HCT116 (cell line): ENCODE data around the gene KRT6C. TPM values are rescaled to one million over a fixed set of nuclear protein-coding genes. Genes with fewer than 3 reads are reported as not detected.

ENCODE experiments used
- ATAC-seq: fragments of 200-7000 bp; cut with Tn5 transposase; 2 replicates; pipeline ENCODE4 v1.9.1; 2020; ENCODE audit warnings: mild to moderate bottlenecking, moderate library complexity
- BruUV-seq: library from RNA; stranded (reverse); fragments of 400-500 nt; replicated peaks from 2 replicates; lab custom pipeline; 2021; lab: Mats Ljungman, UMichigan
- CTCF ChIA-PET: fragments of 300-600 bp; sonication (Branson Sonifier 250); formaldehyde crosslinking; loops from one replicate; lab custom pipeline; 2021; ENCODE audit warnings: antibody characterized with exemption; lab: Charles Lee
- POLR2A ChIA-PET: fragments of 300-600, 350-600 bp; sonication (Branson Sonifier 250); formaldehyde crosslinking; loops from one replicate; lab custom pipeline; 2021; ENCODE audit warnings: antibody characterized with exemption; lab: Charles Lee
- RAD21 ChIA-PET, 2 experiments: fragments of 300-600 bp; sonication (Branson Sonifier 250); formaldehyde crosslinking; loops; one replicate each; lab custom pipeline; 2023; ENCODE audit warnings: low total read pairs in 2 of 2; ENCODE audit not compliant: uncharacterized antibody in 2 of 2, unreplicated experiment in 2 of 2, low non-redundant PET in 1 of 2; lab: Charles Lee
- DNase-seq: peaks from one replicate; pipeline ENCODE4 v3.0.0-alpha.2; 2010; ENCODE audit warnings: low read depth, low spot score
- H2AFZ ChIP-seq: fragments of 200-600 bp; shearing (Covaris generic), sonication (generic); 2 replicates; pipeline ENCODE4 v1.6.1; 2017; ENCODE audit warnings: low read depth, mixed run types, mixed read lengths, antibody characterized with exemption, low read length; ENCODE audit not compliant: poor library complexity, severe bottlenecking
- H3K27ac ChIP-seq: 2 replicates; pipeline ENCODE4 v1.5.1; 2012; ENCODE audit warnings: low read depth, low read length
- H3K27me3 ChIP-seq: fragments of 200-600 bp; sonication (generic); 2 replicates; pipeline ENCODE4 v1.6.1; 2016; ENCODE audit warnings: mixed run types, low read length, mixed read lengths; ENCODE audit not compliant: insufficient read depth
- H3K36me3 ChIP-seq, 2 experiments: fragments of 200-500 bp in 1 of 2; fragments of 200-600 bp in 1 of 2; sonication (Bioruptor generic) in 1 of 2; sonication (generic) in 1 of 2; 2 replicates each; pipeline versions ENCODE4 v1.5.1 to v1.6.1; 2014 to 2016; ENCODE audit warnings: low read length in 2 of 2, inconsistent platforms in 1 of 2, mixed read lengths in 1 of 2, mixed run types in 1 of 2; ENCODE audit not compliant: insufficient read depth in 2 of 2, control insufficient read depth in 1 of 2
- H3K4me1 ChIP-seq, 2 experiments: fragments of 200-600 bp in 1 of 2; sonication (generic) in 1 of 2; 2 replicates each; pipeline versions ENCODE4 v1.5.1 to v1.6.1; 2012 to 2017; ENCODE audit warnings: low read length in 2 of 2, inconsistent platforms in 1 of 2, mild to moderate bottlenecking in 1 of 2, mixed read lengths in 1 of 2, mixed run types in 1 of 2, moderate library complexity in 1 of 2; ENCODE audit not compliant: insufficient read depth in 2 of 2, control insufficient read depth in 1 of 2
- H3K4me2 ChIP-seq: fragments of 200-600 bp; sonication (generic); 2 replicates; pipeline ENCODE4 v1.6.1; 2017; ENCODE audit warnings: mixed run types, low read length, mixed read lengths
- H3K4me3 ChIP-seq, 2 experiments: fragments of 200-600 bp in 1 of 2; sonication (generic) in 1 of 2; replicated peaks in 1 of 2; 2 replicates each; pipeline ENCODE4 v1.5.1; 2011 to 2016; ENCODE audit warnings: low read length in 2 of 2, control low read depth in 1 of 2, low read depth in 1 of 2, mild to moderate bottlenecking in 1 of 2, mixed read lengths in 1 of 2, mixed run types in 1 of 2
- H3K79me2 ChIP-seq: fragments of 200-600 bp; sonication (generic); 2 replicates; pipeline ENCODE4 v1.6.1; 2017; ENCODE audit warnings: mild to moderate bottlenecking, mixed run types, low read length, moderate library complexity, mixed read lengths; ENCODE audit not compliant: insufficient read depth
- H3K9ac ChIP-seq: fragments of 200-600 bp; sonication (generic); 2 replicates; pipeline ENCODE4 v1.6.1; 2016; ENCODE audit warnings: low read length, mixed read lengths
- H3K9me2 ChIP-seq: fragments of 200-600 bp; sonication (generic), shearing (Covaris generic); 2 replicates; pipeline ENCODE4 v1.6.1; 2017; ENCODE audit warnings: mixed run types, mild to moderate bottlenecking, moderate library complexity; ENCODE audit not compliant: insufficient read depth
- H3K9me3 ChIP-seq, 2 experiments: fragments of 200-500 bp in 1 of 2; fragments of 200-600 bp in 1 of 2; sonication (Bioruptor generic) in 1 of 2; sonication (generic) in 1 of 2; 2 replicates each; pipeline ENCODE4 v1.6.1; 2014 to 2017; ENCODE audit warnings: low read length in 2 of 2, mixed read lengths in 2 of 2, inconsistent platforms in 1 of 2, low read depth in 1 of 2, mild to moderate bottlenecking in 1 of 2, mixed run types in 1 of 2, moderate library complexity in 1 of 2; ENCODE audit not compliant: control insufficient read depth in 1 of 2, insufficient read depth in 1 of 2
- H4K20me1 ChIP-seq: fragments of 200-600 bp; sonication (generic), shearing (Covaris generic); 2 replicates; pipeline ENCODE4 v1.6.1; 2017; ENCODE audit warnings: mixed run types, mild to moderate bottlenecking, moderate library complexity; ENCODE audit not compliant: insufficient read depth
- CBX3 ChIP-seq: IDR thresholded peaks from 2 replicates; pipeline ENCODE4 v1.6.1; 2012; ENCODE audit warnings: low read depth
- ELF1 ChIP-seq: IDR thresholded peaks from 2 replicates; pipeline ENCODE4 v1.6.1; 2012; ENCODE audit warnings: low read depth, borderline replicate concordance
- EZH2 ChIP-seq: fragments of 200-600 bp; sonication (generic); IDR thresholded peaks from 2 replicates; pipeline ENCODE4 v1.6.1; 2017; ENCODE audit warnings: antibody characterized with exemption, mixed run types
- FOSL1 ChIP-seq: IDR thresholded peaks from 2 replicates; pipeline ENCODE4 v1.6.1; 2012; ENCODE audit warnings: low read depth
- POLR2A ChIP-seq: IDR thresholded peaks from 2 replicates; pipeline ENCODE4 v1.7.0; 2011; ENCODE audit warnings: borderline replicate concordance; ENCODE audit not compliant: insufficient read depth, insufficient read length; ENCODE audit errors: extremely low read depth
- SRF ChIP-seq: IDR thresholded peaks from 2 replicates; pipeline ENCODE4 v1.6.1; 2012; ENCODE audit warnings: low read depth
- TCF7L2 ChIP-seq: IDR thresholded peaks from 2 replicates; pipeline ENCODE4 v1.7.0; 2011; ENCODE audit warnings: borderline replicate concordance, inconsistent platforms; ENCODE audit not compliant: insufficient read depth, insufficient read length; ENCODE audit errors: extremely low read depth
- YY1 ChIP-seq: IDR thresholded peaks from 2 replicates; pipeline ENCODE4 v1.6.1; 2011; ENCODE audit warnings: low read length, low read depth, moderate library complexity, mild to moderate bottlenecking; ENCODE audit not compliant: insufficient replicate concordance; ENCODE audit errors: extremely low read depth
- ZBTB33 ChIP-seq: IDR thresholded peaks from 2 replicates; pipeline ENCODE4 v1.6.1; 2011; ENCODE audit warnings: mild to moderate bottlenecking, low read length, moderate library complexity; ENCODE audit not compliant: insufficient replicate concordance; ENCODE audit errors: extremely low read depth
- ZNF274 ChIP-seq: fragments of 200-500 bp; sonication (Bioruptor generic); IDR thresholded peaks from 2 replicates; pipeline ENCODE4 v1.6.1; 2014; ENCODE audit warnings: mild to moderate bottlenecking, low read depth, low read length, inconsistent platforms
- intact Hi-C: fragments of 100-400 bp; cut with micrococcal nuclease; formaldehyde crosslinking; loops from 2 replicates; pipeline ENCODE4 v1.10.0; 2022
- total RNA-seq: library from RNA; stranded (reverse); gene quantifications from one replicate; pipeline ENCODE4 v1.2.1, GENCODE V29; 2021; ENCODE audit not compliant: unreplicated experiment

The KRT6C gene
- total RNA-seq, 1 experiment from 2014 or later = not detected

DNA sequence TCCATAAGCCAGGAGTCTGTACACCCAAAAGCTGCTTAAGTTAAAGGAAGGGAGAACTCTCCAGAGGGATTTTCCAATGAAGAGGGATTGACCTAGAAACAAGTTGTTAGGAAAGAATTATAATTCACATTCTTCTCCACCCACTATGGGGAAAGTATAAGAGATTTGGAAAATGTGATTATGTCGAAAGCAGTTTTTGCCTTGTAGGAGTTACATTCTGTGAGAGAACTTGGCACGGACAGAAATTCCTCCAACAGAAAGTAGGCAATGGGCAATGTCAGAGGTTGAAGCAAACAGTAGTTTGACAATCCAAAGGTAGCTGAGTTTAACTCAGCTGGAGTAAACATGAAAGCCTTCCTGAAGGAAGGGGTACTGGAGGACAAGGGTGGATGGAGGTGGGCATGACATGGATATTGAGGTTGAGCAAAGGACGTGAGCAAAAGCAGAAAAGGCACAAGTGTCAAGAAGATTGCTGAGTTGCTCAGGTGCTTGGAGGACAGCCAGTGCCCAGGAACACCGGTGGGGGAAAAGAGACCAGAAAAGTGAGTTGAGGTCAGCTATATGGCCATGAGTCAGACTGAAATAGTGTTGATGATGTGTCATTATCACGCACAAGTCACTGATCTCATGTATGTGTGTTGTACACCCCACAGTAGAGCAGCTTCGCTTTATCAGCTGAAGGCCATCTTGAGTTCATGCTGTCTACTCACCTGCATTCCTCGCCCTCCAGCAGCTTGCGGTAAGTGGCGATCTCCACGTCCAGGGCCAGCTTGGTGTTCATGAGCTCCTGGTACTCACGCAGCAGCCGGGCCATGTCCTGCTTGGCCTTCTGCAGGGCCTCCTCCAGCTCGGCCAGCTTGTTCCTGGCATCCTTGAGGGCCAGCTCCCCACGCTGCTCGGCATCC, 42.6 kb upstream of the KRT6C start:
- Histone ChIP-seq H3K9me3 (no peaks in the 10 kb centered on the region), H3K9ac (no peak overlapping the region), H4K20me1 (no peaks in the 10 kb centered on the region), H3K36me3 (no peaks in the 10 kb centered on the region), H3K4me2 (peak overlapping the region; percentile 7; the same call in 1 of the 2 replicates), H3K27me3 (no peaks in the 10 kb centered on the region), H3K4me1 (peaks cover 6 to 24% of the 10 kb centered on the region in 2 experiments), H3K9me2 (no peaks in the 10 kb centered on the region), H2AFZ (no peak overlapping the region), H3K79me2 (no peaks in the 10 kb centered on the region), H3K27ac (no peak overlapping the region), H3K4me3 (no peak overlapping the region)
- CTCF ChIA-PET = interaction anchor here (0.6 to 1.2 kb wide), 4 partner anchors 9 to 469 kb away, joined by 3 to 4 read pairs (median 3); no protein-coding TSS in a partner anchor
- intact Hi-C loops = no loop called here
- RAD21 ChIA-PET = interaction anchor here in 1 of 2 experiments (0.6 kb wide), 1 partner anchor 671 kb away, joined by 4 read pairs; no protein-coding TSS in a partner anchor
- BruUV-seq = no TSS peak
- DNase-seq = no peak
- TF ChIP-seq ZNF274 (no peak), YY1 (no peak), FOSL1 (no peak), TCF7L2 (no peak), SRF (no peak), CBX3 (no peak), ZBTB33 (no peak), EZH2 (no peak), ELF1 (no peak), POLR2A (no peak)
- POLR2A ChIA-PET = no interaction called here
- ATAC-seq = no peak
